GM12891 (cell line): Measurements from ENCODE around the gene PTGIS.

Experiments used
- POLR2A ChIP-seq: IDR thresholded peaks from 2 replicates; pipeline ENCODE4 v1.6.1; 2011; ENCODE audit warnings: low read depth, low read length, control low read depth
- POLR2AphosphoS5 ChIP-seq: IDR thresholded peaks from 2 replicates; pipeline ENCODE4 v1.6.1; 2011; ENCODE audit warnings: low read depth, low read length, control low read depth

DNA sequence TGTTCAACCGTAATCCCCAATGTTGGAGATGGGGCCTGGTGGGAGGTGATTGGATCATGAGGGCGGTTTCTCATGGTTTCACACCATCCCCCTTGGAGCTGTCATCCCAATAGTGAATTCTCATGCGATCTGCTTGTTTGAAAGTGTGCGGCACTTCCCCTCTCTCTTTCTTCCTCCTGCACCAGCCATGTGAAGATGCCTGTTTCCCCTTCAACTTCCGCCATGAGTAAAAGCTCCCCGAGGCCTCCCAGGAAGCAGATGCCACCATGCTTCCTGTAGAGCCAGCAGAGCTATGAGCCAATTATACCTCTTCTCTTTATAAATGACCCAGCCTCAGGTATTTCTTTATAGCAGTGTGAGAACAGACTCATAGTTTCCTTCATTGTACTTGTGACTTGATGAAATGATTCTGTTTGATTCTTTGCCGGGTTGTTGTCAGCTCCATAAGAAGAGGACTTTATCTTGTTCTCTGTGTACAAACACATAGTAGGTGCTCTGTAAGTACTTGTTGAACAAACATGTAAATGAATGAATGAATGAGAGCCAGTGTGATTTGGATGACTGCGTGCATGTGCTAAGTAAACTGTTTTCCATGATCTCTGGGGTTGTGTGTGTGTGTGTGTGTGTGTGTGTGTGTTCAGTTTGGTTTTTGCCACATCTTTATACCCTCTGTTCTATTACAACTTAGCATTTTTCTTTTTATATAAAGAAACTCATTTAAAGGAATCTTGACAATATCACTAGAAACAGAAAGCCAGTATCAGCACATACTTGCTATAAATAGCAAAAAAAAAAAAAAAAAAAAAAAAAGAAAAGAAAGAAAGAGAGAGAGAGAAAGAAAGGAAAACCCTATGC is 22.5 kb upstream of the PTGIS start:
- TF ChIP-seq POLR2AphosphoS5 (no peak), POLR2A (no peak)
